Keratinocyte (primary cell): ENCODE measurements around the gene USP12. TPM values are rescaled to one million over a fixed set of nuclear protein-coding genes. Genes with fewer than 3 reads are reported as not detected.
"Not testable (repeated sequence)": the region's sequence is repeated elsewhere in the genome, so short reads cannot be mapped to it uniquely, and the experiment has no call there.

Experiments
- DNase-seq: peaks from one replicate; pipeline ENCODE4 v3.0.0-alpha.2; 2011; ENCODE audit warnings: low read depth, missing footprints, low spot score
- FAIRE-seq: peaks from 2 replicates; lab custom pipeline; 2011; peaks lifted over from hg19 to GRCh38; lab: Jason Lieb, UNC
- H2AFZ ChIP-seq: 2 replicates; pipeline ENCODE4 v1.6.0; 2012; ENCODE audit warnings: low read length, control low read depth, inconsistent platforms; ENCODE audit not compliant: control insufficient read depth
- H3K27ac ChIP-seq: 2 replicates; pipeline ENCODE4 v1.5.1; 2011; ENCODE audit warnings: low read length; ENCODE audit not compliant: control insufficient read depth, insufficient read depth
- H3K27me3 ChIP-seq: 3 replicates; pipeline ENCODE4 v1.6.0; 2011; ENCODE audit warnings: low read length; ENCODE audit not compliant: control insufficient read depth, insufficient read depth; ENCODE audit errors: extremely low read depth
- H3K36me3 ChIP-seq, 2 experiments: 2 replicates in 1 of 2; 3 replicates in 1 of 2; pipeline ENCODE4 v1.5.1; 2011; ENCODE audit warnings: low read length in 2 of 2, mild to moderate bottlenecking in 1 of 2; ENCODE audit not compliant: control insufficient read depth in 2 of 2, insufficient read depth in 2 of 2; ENCODE audit errors: extremely low read depth in 1 of 2
- H3K4me1 ChIP-seq: 3 replicates; pipeline ENCODE4 v1.5.1; 2011; ENCODE audit warnings: low read length; ENCODE audit not compliant: control insufficient read depth, insufficient read depth; ENCODE audit errors: extremely low read depth
- H3K4me2 ChIP-seq: 3 replicates; pipeline ENCODE4 v1.6.0; 2011; ENCODE audit warnings: low read depth, low read length; ENCODE audit not compliant: control insufficient read depth, insufficient read depth; ENCODE audit errors: extremely low read depth
- H3K4me3 ChIP-seq, 3 experiments: fragments of 200-600 bp in 1 of 3; sonication (generic) in 1 of 3; 2 replicates in 2 of 3; 3 replicates in 1 of 3; pipeline ENCODE4 v1.5.1; 2011 to 2016; ENCODE audit warnings: low read length in 3 of 3, mild to moderate bottlenecking in 3 of 3, control low read depth in 2 of 3, inconsistent platforms in 1 of 3, low read depth in 1 of 3, mixed read lengths in 1 of 3, mixed run types in 1 of 3, moderate library complexity in 1 of 3; ENCODE audit not compliant: control insufficient read depth in 2 of 3, insufficient read depth in 2 of 3; ENCODE audit errors: extremely low read depth in 1 of 3
- H3K79me2 ChIP-seq: 2 replicates; pipeline ENCODE4 v1.6.0; 2012; ENCODE audit warnings: low read length; ENCODE audit not compliant: control insufficient read depth, insufficient read depth
- H3K9ac ChIP-seq: 3 replicates; pipeline ENCODE4 v1.6.0; 2011; ENCODE audit warnings: low read length; ENCODE audit not compliant: control insufficient read depth, insufficient read depth; ENCODE audit errors: extremely low read depth
- H3K9me1 ChIP-seq: 3 replicates; pipeline ENCODE4 v1.6.0; 2011; ENCODE audit warnings: low read length; ENCODE audit not compliant: control insufficient read depth, insufficient read depth; ENCODE audit errors: extremely low read depth
- H3K9me3 ChIP-seq: 2 replicates; pipeline ENCODE4 v1.5.1; 2012; ENCODE audit warnings: low read depth, low read length; ENCODE audit not compliant: control insufficient read depth
- H4K20me1 ChIP-seq: 3 replicates; pipeline ENCODE4 v1.6.0; 2011; ENCODE audit warnings: low read length; ENCODE audit not compliant: control insufficient read depth, insufficient read depth; ENCODE audit errors: extremely low read depth
- CTCF ChIP-seq, 3 experiments: IDR thresholded peaks in 1 of 3; conservative IDR thresholded peaks in 1 of 3; optimal IDR thresholded peaks in 1 of 3; 2 replicates in 2 of 3; 3 replicates in 1 of 3; pipeline versions ENCODE3 to v1.5.1; 2011; ENCODE audit warnings: low read length in 3 of 3, mild to moderate bottlenecking in 3 of 3, moderate library complexity in 2 of 3, control low read depth in 1 of 3, inconsistent platforms in 1 of 3; ENCODE audit not compliant: insufficient read depth in 2 of 3; ENCODE audit errors: extremely low read depth in 1 of 3
- dilution Hi-C: fragments of 300-500 bp; cut with MboI; formaldehyde crosslinking; loops from one replicate; pipeline ENCODE4 v1.7.0; 2020; ENCODE audit warnings: low sequenced_read_pairs; ENCODE audit not compliant: extremely low pct_ligation_motif_present
- polyA plus RNA-seq, 5 experiments: library from polyadenylated mRNA; depleted of rRNA in 3 of 5; stranded (reverse) in 3 of 5; stranded (forward) in 1 of 5; unstranded in 1 of 5; fragments of >200 nt; gene quantifications; 1 replicate in 1 of 5; 2 replicates in 3 of 5; 3 replicates in 1 of 5; pipeline versions ENCODE4 v1.2.1 to v1.2.3, GENCODE V29; 2011 to 2012; ENCODE audit warnings: missing spikeins in 2 of 5, low read depth in 1 of 5, low replicate concordance in 1 of 5

Gene USP12
- polyA plus RNA-seq, 1 donor (not counting 4 experiments of a cell fraction or from before 2014, with no cell fraction given): 20.7 TPM

DNA sequence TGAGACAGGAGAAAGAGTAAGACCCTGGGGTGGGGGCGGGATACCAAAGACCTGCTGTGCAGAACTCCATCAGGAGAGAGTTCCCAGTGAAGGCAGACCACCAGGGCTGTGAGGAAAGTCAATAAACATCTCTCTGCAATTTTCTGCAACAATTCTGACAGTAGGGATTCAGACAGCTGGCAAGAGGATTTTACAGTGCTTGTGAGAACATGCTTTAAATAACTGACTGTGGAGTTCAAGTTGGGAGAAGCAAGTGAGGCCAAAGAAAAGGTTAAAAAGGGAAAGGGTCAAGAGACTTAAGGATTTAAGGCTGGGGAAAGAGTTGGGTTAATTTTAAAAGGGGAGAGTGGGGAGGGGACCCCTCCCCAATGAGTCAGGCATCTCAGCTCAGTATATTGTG is 98.4 kb downstream of the USP12 start:
- no peak for FAIRE-seq
- Histone ChIP-seq H3K36me3 (peaks cover 0 to 4% of the 10 kb centered on the region in 2 experiments), H3K27ac (no peak overlapping the region), H4K20me1 (no peaks in the 10 kb centered on the region), H3K27me3 (no peaks in the 10 kb centered on the region), H3K4me1 (no peaks in the 10 kb centered on the region), H3K4me2 (no peak overlapping the region), H2AFZ (no peak overlapping the region), H3K9me3 (no peaks in the 10 kb centered on the region), H3K9ac (no peak overlapping the region), H3K4me3 (no peak overlapping the region), H3K79me2 (no peaks in the 10 kb centered on the region), H3K9me1 (no peaks in the 10 kb centered on the region)
- DNase-seq: no peak
- TF ChIP-seq CTCF (optimal IDR thresholded peaks at IDR 0.05 in 1 of 3, IDR thresholded peaks at IDR 0.05 in 1 of 3, conservative IDR thresholded peaks at IDR 0.05 in 1 of 3; ENCODE audit: extremely low read depth in 1 of 3, insufficient read depth in 2 of 3, low read length in 3 of 3): no peak
- dilution Hi-C loops: no loop called here

DNA sequence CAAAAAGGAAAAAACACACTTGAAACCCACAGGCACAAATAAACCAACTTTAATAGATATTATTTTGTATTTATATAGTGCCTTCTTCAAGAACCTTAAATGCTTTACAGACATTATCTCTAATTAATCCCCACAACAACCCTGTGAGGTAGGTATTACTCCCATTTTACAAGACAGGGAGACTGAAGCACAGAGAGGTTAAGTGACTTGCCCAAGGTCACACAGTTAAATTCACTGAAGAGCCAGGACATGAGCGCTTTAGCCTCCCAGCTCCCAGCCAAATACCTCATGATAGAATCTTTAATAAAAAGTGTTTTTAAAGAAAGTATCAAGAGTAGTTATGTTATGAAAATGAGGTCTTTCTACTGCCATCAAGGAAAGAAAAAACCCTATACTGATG is 105.5 kb downstream of the USP12 start:
- H3K27me3 ChIP-seq, H3K9ac ChIP-seq, H3K4me1 ChIP-seq, DNase-seq, H3K36me3 ChIP-seq, H4K20me1 ChIP-seq, H3K9me3 ChIP-seq, H3K4me3 ChIP-seq, FAIRE-seq, H3K27ac ChIP-seq, H3K9me1 ChIP-seq, dilution Hi-C loops, H2AFZ ChIP-seq, H3K4me2 ChIP-seq, H3K79me2 ChIP-seq: not testable (repeated sequence)

DNA sequence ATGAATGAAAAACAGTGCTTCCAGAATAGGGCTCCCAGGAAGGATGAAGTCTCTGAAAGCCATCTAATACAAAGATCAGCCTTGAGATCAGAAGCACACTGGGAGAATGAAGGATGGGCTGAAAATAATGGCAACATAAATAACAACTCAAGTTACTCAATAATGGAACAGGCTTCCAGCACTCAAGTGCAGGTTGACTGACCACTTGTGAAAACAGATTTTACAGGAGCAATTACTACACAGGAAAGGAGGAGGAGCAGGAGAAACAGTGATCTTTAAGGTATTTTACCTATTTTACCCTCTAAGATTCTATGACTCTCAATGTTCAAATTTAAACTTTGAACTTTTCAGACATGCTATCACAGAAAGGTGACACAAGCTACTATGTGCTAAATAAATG is 106.0 kb downstream of the USP12 start:
- no peak for FAIRE-seq

More for the DNA sequence above, 106.0 kb downstream of the USP12 start:
- no peak overlapping the region for H3K4me3 ChIP-seq
- H3K4me1 ChIP-seq: no peaks in the 10 kb centered on the region
- H3K27me3 ChIP-seq: no peaks in the 10 kb centered on the region
- H2AFZ ChIP-seq: no peak overlapping the region
- H3K79me2 ChIP-seq: no peaks in the 10 kb centered on the region
- dilution Hi-C loops: no loop called here
- no peak for TF ChIP-seq CTCF (optimal IDR thresholded peaks at IDR 0.05 in 1 of 3, IDR thresholded peaks at IDR 0.05 in 1 of 3, conservative IDR thresholded peaks at IDR 0.05 in 1 of 3; ENCODE audit: extremely low read depth in 1 of 3, insufficient read depth in 2 of 3, low read length in 3 of 3)
- H3K27ac ChIP-seq: no peak overlapping the region
- no peaks in the 10 kb centered on the region for H4K20me1 ChIP-seq
- H3K9ac ChIP-seq: no peak overlapping the region
- H3K36me3 ChIP-seq: no peaks in the 10 kb centered on the region
- no peak overlapping the region for H3K4me2 ChIP-seq
- H3K9me3 ChIP-seq: no peaks in the 10 kb centered on the region
- H3K9me1 ChIP-seq: no peaks in the 10 kb centered on the region
- DNase-seq: no peak
